NK-92 (cell line): Measurements from ENCODE around the gene TP53BP1.
"Not testable (repeated sequence)": the region's sequence is repeated elsewhere in the genome, so short reads cannot be mapped to it uniquely, and the experiment has no call there.

Experiments
- DNase-seq: peaks from one replicate; lab custom pipeline; 2025; ENCODE audit not compliant: unreplicated experiment; lab: John Stamatoyannopoulos, UW

The TP53BP1 gene, protein sequence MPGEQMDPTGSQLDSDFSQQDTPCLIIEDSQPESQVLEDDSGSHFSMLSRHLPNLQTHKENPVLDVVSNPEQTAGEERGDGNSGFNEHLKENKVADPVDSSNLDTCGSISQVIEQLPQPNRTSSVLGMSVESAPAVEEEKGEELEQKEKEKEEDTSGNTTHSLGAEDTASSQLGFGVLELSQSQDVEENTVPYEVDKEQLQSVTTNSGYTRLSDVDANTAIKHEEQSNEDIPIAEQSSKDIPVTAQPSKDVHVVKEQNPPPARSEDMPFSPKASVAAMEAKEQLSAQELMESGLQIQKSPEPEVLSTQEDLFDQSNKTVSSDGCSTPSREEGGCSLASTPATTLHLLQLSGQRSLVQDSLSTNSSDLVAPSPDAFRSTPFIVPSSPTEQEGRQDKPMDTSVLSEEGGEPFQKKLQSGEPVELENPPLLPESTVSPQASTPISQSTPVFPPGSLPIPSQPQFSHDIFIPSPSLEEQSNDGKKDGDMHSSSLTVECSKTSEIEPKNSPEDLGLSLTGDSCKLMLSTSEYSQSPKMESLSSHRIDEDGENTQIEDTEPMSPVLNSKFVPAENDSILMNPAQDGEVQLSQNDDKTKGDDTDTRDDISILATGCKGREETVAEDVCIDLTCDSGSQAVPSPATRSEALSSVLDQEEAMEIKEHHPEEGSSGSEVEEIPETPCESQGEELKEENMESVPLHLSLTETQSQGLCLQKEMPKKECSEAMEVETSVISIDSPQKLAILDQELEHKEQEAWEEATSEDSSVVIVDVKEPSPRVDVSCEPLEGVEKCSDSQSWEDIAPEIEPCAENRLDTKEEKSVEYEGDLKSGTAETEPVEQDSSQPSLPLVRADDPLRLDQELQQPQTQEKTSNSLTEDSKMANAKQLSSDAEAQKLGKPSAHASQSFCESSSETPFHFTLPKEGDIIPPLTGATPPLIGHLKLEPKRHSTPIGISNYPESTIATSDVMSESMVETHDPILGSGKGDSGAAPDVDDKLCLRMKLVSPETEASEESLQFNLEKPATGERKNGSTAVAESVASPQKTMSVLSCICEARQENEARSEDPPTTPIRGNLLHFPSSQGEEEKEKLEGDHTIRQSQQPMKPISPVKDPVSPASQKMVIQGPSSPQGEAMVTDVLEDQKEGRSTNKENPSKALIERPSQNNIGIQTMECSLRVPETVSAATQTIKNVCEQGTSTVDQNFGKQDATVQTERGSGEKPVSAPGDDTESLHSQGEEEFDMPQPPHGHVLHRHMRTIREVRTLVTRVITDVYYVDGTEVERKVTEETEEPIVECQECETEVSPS (N-terminal part only)

DNA sequence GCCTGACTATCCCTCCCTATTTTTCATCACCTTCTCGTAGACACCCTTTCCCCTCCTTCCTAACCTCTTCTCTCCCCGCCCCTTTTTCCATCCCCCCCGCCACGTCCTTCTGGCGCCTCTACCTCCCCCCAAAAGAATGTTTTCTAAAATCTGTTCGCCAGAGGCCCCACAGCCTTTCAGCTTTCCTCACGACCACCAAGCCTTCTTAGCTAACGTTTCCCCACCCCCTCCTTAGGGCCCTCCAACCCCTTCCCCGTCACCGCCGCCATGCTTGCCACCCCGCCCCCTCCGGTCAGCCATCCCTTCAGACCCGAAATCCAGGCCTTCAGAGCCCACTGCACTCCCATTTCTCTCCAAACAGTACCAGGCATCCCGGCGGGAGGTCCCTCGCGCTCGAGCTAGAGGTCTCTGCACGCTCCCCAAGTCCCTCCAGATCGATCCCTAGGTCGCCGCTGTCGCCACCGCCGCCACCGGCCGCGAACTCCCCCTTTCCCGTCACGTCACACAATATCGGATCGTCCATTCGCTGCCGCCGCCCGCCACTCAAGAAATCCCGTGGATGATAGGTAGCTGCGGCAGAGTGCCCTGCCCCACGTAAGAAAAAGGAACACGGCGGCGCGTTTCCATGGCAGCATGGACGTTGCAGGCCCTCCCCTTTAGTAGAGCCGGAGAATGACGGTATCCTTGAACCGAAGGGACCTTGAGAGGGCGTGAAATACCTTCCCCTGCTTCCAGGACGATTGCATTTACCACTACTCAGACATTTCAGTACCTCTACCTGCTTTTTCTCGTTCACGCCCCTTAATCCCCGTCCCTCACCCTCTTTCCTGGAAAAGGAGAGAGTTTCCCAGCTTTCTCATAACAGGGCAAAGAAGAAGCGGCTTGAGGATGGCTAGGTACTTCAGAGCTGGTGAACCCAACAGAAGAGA lies at the start of gene TP53BP1:
TSS of gene TP53BP1 (minus strand) at position 484 of the 929 bp plus-strand sequence. CDS start at position 371, 113 bp downstream.
- peak; percentile 78 for DNase-seq

DNA sequence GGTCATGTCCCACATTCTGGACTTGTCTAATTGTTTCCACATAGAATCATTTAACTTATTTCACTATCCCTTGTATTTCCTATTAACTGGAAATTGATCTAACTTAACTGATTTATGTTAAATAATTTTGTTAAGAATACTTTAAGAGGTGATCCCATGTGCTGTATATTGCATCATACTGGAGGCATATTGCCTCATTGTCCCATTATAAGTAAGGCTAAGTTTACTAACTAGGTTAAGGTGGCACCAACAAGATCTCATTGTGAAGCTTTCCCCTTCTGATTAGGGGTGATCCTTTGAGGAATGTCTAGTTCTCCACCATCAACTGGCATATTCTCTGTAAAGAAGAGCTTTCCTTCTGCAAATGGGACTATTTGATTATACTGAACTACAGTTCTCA lies 48.8 kb upstream of the TP53BP1 start:
- DNase-seq = no peak

DNA sequence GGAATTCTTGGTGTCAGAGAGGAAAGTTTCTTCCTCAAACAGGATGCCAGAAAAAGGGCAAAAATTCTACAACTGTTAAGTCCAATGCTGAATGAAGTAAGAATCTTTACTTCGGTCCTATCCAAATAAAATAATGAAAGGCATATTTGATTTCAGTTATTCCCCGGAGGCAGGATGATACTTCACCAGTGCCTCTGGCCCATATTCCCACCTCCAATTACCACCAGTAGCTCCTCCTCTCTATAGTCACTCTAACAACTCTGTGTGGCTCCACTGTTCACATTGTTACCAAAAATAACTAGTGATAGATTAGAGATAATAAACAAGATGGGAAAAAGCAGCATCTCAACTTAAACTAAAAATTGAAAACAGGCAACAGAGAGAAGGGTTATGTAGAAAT lies 45.1 kb upstream of the TP53BP1 start:
- DNase-seq = no peak

DNA sequence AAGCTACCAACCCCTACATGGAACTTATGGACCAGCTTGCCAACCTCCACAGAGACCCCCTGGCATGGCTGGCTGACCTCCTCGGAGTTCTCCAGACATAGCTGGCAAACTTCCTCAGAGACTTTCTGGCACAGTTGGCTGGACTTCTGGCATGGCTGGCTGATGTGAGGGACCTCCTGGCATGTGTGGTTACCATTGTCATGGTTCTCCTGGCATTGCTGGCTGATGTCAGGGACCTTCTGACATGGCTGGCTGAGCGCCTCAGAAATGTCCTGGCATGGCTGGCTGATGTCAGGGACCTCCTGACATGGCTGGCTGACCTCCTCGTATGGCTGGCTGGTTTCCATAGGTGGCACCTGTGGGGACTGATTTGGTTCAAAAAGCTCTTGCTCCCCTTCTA lies 41.9 kb upstream of the TP53BP1 start:
- no peak for DNase-seq

GRCh38 chr15:43532826-43533225 lies 39.9 kb upstream of the TP53BP1 start:
- DNase-seq = not testable (repeated sequence)

GRCh38 chr15:43531018-43531670 lies 38.2 kb upstream of the TP53BP1 start:
- DNase-seq = no peak

DNA sequence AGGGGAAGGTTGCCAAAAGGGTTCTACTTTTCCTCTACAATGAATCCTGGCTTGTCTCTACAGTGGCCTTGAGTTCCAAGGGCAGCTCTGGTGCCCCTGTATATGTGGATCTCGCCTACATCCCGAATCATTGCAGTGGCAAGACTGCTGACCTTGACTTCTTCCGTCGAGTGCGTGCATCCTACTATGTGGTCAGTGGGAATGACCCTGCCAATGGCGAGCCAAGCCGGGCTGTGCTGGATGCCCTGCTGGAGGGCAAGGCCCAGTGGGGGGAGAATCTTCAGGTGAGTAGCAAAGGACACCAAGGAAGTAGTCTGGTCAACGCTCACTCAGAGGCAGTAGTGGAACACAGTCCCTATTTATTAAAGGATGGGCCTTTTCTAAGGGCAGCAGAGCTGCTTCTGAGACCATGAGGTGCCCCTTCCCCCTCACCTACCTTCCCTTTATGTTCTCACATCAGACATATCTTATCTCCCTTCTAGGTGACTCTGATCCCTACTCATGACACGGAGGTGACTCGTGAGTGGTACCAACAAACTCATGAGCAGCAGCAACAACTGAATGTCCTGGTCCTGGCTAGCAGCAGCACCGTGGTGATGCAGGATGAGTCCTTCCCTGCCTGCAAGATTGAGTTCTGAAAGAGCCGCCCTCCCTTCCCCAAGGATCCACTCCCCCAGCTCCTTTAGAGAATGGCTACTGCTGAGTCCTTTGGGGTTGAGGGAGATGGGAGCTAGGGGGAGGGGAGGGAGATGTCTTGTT lies 36.8 kb upstream of the TP53BP1 start:
- DNase-seq = no peak

DNA sequence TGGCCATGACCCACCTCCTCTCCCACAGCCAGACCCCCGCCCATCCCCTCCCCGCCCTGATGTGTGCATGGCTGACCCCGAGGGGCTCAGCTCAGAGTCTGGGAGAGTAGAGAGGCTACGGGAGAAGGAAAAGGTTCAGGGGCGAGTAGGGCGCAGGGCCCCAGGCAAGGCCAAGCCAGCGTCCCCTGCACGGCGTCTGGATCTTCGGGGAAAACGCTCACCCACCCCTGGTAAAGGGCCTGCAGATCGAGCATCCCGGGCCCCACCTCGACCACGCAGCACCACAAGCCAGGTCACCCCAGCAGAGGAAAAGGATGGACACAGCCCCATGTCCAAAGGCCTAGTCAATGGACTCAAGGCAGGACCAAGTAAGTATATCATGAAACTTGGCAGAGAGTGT lies 36.2 kb upstream of the TP53BP1 start:
- DNase-seq = no peak

DNA sequence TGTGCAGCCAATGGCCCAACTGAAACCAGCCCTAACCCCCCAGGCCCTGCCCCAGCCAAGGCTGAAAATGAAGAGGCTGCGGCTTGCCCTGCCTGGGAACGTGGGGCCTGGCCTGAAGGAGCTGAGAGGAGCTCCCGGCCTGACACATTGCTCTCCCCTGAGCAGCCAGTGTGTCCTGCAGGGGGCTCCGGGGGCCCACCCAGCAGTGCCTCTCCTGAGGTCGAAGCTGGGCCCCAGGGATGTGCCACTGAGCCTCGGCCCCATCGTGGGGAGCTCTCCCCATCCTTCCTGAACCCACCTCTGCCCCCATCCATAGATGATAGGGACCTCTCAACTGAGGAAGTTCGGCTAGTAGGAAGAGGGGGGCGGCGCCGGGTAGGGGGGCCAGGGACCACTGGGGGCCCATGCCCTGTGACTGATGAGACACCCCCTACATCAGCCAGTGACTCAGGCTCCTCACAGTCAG lies 35.6 kb upstream of the TP53BP1 start:
- DNase-seq = no peak

DNA sequence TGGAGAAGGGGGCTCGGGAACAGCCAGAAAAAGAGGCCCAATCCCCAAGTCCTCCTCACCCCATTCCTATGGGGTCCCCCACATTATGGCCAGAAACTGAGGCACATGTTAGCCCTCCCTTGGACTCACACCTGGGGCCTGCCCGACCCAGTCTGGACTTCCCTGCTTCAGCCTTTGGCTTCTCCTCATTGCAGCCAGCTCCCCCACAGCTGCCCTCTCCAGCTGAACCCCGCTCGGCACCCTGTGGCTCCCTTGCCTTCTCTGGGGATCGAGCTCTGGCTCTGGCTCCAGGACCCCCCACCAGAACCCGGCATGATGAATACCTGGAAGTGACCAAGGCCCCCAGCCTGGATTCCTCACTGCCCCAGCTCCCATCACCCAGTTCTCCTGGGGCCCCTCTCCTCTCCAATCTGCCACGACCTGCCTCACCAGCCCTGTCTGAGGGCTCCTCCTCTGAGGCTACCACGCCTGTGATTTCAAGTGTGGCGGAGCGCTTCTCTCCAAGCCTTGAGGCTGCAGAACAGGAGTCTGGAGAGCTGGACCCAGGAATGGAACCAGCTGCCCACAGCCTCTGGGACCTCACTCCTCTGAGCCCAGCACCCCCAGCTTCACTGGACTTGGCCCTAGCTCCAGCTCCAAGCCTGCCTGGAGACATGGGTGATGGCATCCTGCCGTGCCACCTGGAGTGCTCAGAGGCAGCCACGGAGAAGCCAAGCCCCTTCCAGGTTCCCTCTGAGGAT lies 35.0 kb upstream of the TP53BP1 start:
- no peak for DNase-seq

- no peak for DNase-seq
These were observed 34.3 kb upstream of the TP53BP1 start for GRCh38 chr15:43527016-43527801.

GRCh38 chr15:43526261-43526930 lies 33.4 kb upstream of the TP53BP1 start:
- no peak for DNase-seq

GRCh38 chr15:43525131-43525530 lies 32.2 kb upstream of the TP53BP1 start:
- no peak for DNase-seq

DNA sequence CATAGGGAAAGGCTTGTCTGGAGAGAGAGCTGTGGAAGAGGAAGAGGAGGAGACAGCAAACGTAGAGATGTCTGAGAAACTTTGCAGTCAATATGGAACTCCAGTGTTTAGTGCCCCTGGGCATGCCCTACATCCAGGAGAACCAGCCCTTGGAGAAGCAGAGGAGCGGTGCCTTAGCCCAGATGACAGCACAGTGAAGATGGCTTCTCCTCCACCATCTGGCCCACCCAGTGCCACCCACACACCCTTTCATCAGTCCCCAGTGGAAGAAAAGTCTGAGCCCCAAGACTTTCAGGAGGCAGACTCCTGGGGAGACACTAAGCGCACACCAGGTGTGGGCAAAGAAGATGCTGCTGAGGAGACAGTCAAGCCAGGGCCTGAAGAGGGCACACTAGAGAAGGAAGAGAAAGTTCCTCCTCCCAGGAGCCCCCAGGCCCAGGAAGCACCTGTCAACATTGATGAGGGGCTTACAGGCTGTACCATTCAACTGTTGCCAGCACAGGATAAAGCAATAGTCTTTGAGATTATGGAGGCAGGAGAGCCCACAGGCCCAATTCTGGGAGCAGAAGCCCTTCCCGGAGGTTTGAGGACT lies 31.4 kb upstream of the TP53BP1 start:
- no peak for DNase-seq

- DNase-seq = no peak
These were observed 30.7 kb upstream of the TP53BP1 start for GRCh38 chr15:43523646-43524045.

DNA sequence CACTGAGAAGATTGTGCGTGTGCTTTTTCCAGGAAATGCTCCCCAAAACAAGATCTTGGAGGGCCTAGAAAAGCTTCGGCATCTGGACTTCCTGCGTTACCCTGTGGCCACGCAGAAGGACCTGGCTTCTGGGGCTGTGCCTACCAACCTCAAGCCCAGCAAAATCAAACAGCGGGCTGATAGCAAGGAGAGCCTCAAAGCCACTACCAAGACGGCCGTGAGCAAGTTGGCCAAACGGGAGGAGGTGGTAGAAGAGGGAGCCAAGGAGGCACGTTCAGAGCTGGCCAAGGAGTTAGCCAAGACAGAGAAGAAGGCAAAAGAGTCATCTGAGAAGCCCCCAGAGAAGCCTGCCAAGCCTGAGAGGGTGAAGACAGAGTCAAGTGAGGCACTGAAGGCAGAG lies 29.3 kb upstream of the TP53BP1 start:
- DNase-seq = no peak
